Measurements from ENCODE around the gene TBC1D1.

DNA sequence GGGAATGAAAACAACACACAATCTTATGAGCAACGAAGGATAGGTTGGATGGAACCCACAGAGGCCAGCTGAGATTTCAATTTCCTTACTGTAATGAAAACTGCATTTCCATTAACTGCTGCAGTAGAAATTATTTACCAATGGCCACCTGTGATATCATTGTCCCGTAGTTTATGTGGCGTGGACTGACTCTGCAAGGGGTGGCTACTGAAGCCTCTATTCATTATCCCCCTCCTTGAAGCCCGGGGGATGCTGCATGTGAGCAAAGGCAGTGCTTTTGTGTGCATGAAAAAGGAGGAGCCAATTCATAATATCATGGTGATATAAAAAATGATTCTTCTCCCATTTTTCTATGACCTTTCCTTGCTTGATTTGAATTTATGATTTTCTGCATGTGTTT is 277.1 kb downstream of the TBC1D1 start:
- TF ChIP-seq CTCF (IDR thresholded peaks at IDR 0.05 in 4 of 5, conservative IDR thresholded peaks at IDR 0.05 in 1 of 5): no peak
- TF ChIP-seq POLR2A (IDR thresholded peaks at IDR 0.05): no peak
